MCF 10A (cell line): Measurements from ENCODE around the gene FAM209A. TPM values are rescaled to one million over a fixed set of nuclear protein-coding genes. Genes with fewer than 3 reads are reported as not detected.

ENCODE experiments used
- BruUV-seq: library from RNA; stranded (reverse); fragments of 400-500 nt; replicated peaks from 2 replicates; lab custom pipeline; 2021; lab: Mats Ljungman, UMichigan
- CTCF ChIA-PET: fragments of 300-600 bp; sonication (Branson Sonifier 250); formaldehyde crosslinking; extraction: SDS; loops from one replicate; lab custom pipeline; 2021; ENCODE audit warnings: antibody characterized with exemption, inconsistent platforms; lab: Yijun Ruan, JAX
- POLR2A ChIA-PET: fragments of 300-600, 350-650 bp; sonication (Branson Sonifier 250); formaldehyde crosslinking; extraction: SDS; loops from one replicate; lab custom pipeline; 2020; ENCODE audit warnings: antibody characterized with exemption, inconsistent platforms; lab: Yijun Ruan, JAX
- DNase-seq: peaks from one replicate; pipeline ENCODE4 v3.0.0-alpha.2; 2018; ENCODE audit not compliant: unreplicated experiment
- H3K27ac Mint-ChIP-seq: one replicate; pipeline ENCODE4 v1.8.0; 2022; ENCODE audit warnings: mild to moderate bottlenecking, low read depth, mixed read lengths; ENCODE audit not compliant: unreplicated experiment
- H3K27me3 Mint-ChIP-seq: one replicate; pipeline ENCODE4 v1.8.0; 2022; ENCODE audit warnings: mixed read lengths; ENCODE audit not compliant: insufficient read depth, unreplicated experiment
- H3K36me3 Mint-ChIP-seq: one replicate; pipeline ENCODE4 v1.8.0; 2022; ENCODE audit warnings: mild to moderate bottlenecking, moderate library complexity, mixed read lengths; ENCODE audit not compliant: insufficient read depth, unreplicated experiment
- H3K4me1 Mint-ChIP-seq: one replicate; pipeline ENCODE4 v1.8.0; 2022; ENCODE audit warnings: mixed read lengths; ENCODE audit not compliant: insufficient read depth, unreplicated experiment
- H3K4me3 Mint-ChIP-seq: one replicate; pipeline ENCODE4 v1.8.0; 2022; ENCODE audit warnings: mild to moderate bottlenecking, moderate library complexity, mixed read lengths; ENCODE audit not compliant: unreplicated experiment
- H3K9me3 Mint-ChIP-seq: one replicate; pipeline ENCODE4 v1.8.0; 2022; ENCODE audit warnings: mixed read lengths; ENCODE audit not compliant: unreplicated experiment
- intact Hi-C: fragments of 100-400 bp; cut with micrococcal nuclease; formaldehyde crosslinking; loops from 2 replicates; pipeline ENCODE4 v1.14.1; 2022
- total RNA-seq: library from RNA; stranded (reverse); gene quantifications from 2 replicates; pipeline ENCODE4 v1.2.3, GENCODE V29; 2022
- TF ChIP-seq, protein P1 (sequence below): fragments of 200-600 bp; IDR thresholded peaks from one replicate; pipeline ENCODE4 v1.8.0; 2022; ENCODE audit warnings: antibody characterized with exemption, mild to moderate bottlenecking; ENCODE audit not compliant: unreplicated experiment

The FAM209A gene
- total RNA-seq, 1 experiment from 2014 or later, result not detected

DNA sequence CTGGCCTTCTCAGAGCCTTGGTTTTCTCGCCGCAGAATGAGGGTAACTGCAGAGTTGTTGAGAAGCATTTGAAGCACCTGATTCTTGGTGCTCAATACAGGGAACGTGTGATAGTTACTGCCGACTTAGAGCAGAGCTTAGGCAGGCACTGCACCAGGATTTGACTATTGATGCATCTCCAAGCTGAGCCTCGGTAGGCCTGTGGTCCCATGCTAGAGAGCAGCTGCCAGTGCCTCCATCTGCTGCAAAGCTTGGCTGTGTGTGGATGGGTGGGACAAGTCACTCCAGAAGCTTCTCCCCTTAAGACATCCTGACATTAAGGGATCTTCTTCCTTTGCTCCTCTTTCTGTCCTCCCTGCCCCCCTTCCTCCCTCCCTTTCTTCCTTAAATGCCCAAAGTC lies 49.4 kb downstream of the FAM209A start:
- ChIA-PET POLR2A (interaction anchor here (0.9 to 5.1 kb wide), 9 partner anchors 8 to 420 kb away, joined by 3 to 48 read pairs (median 6); partner anchors contain the start of genes AURKA and CSTF1), CTCF (interaction anchor here (0.5 to 11.0 kb wide), 8 partner anchors 16 to 61 kb away, joined by 3 to 301 read pairs (median 4); no protein-coding TSS in a partner anchor)
- peak overlapping the region; percentile 71 for H3K27ac Mint-ChIP-seq
- no peak overlapping the region for H3K4me3 Mint-ChIP-seq
- H3K36me3 Mint-ChIP-seq, result no peaks in the 10 kb centered on the region
- no peaks in the 10 kb centered on the region for H3K9me3 Mint-ChIP-seq
- peaks cover 18% of the 10 kb centered on the region for H3K4me1 Mint-ChIP-seq
- TF ChIP-seq, protein P1, sequence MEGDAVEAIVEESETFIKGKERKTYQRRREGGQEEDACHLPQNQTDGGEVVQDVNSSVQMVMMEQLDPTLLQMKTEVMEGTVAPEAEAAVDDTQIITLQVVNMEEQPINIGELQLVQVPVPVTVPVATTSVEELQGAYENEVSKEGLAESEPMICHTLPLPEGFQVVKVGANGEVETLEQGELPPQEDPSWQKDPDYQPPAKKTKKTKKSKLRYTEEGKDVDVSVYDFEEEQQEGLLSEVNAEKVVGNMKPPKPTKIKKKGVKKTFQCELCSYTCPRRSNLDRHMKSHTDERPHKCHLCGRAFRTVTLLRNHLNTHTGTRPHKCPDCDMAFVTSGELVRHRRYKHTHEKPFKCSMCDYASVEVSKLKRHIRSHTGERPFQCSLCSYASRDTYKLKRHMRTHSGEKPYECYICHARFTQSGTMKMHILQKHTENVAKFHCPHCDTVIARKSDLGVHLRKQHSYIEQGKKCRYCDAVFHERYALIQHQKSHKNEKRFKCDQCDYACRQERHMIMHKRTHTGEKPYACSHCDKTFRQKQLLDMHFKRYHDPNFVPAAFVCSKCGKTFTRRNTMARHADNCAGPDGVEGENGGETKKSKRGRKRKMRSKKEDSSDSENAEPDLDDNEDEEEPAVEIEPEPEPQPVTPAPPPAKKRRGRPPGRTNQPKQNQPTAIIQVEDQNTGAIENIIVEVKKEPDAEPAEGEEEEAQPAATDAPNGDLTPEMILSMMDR, result no peak
- no peak for DNase-seq
- BruUV-seq, result no TSS peak
- intact Hi-C loops, result no loop called here
- H3K27me3 Mint-ChIP-seq, result no peaks in the 10 kb centered on the region

GRCh38 chr20:56574531-56575142 lies 50.1 kb downstream of the FAM209A start:
- BruUV-seq, result no TSS peak
- CTCF ChIA-PET, result interaction anchor here (0.5 to 11.0 kb wide), 10 partner anchors 17 to 352 kb away, joined by 3 to 301 read pairs (median 4); partner anchors contain the start of genes AURKA and CSTF1

GRCh38 chr20:56575157-56575556 lies 50.6 kb downstream of the FAM209A start:
- peak overlapping the region; percentile 71 for H3K27ac Mint-ChIP-seq
- no peaks in the 10 kb centered on the region for H3K36me3 Mint-ChIP-seq
- CTCF ChIA-PET, result interaction anchor here (0.7 to 11.0 kb wide), 11 partner anchors 12 to 486 kb away, joined by 3 to 301 read pairs (median 3); partner anchors contain the start of genes AURKA and CSTF1
- DNase-seq, result no peak
- TF ChIP-seq, protein P1, result no peak
- no peaks in the 10 kb centered on the region for H3K9me3 Mint-ChIP-seq
- no TSS peak for BruUV-seq
- intact Hi-C loops, result loop anchor here (5.0 kb wide), 1 partner anchor 388 kb away; no protein-coding TSS in a partner anchor
- POLR2A ChIA-PET, result interaction anchor here (0.6 to 5.1 kb wide), 8 partner anchors 9 to 420 kb away, joined by 3 to 48 read pairs (median 5); no protein-coding TSS in a partner anchor
- no peak overlapping the region for H3K4me3 Mint-ChIP-seq
- no peaks in the 10 kb centered on the region for H3K27me3 Mint-ChIP-seq
- peaks cover 18% of the 10 kb centered on the region for H3K4me1 Mint-ChIP-seq

More at GRCh38 chr20:56574531-56575142, 50.1 kb downstream of the FAM209A start:
- H3K4me1 Mint-ChIP-seq, result peaks cover 18% of the 10 kb centered on the region
- H3K36me3 Mint-ChIP-seq, result no peaks in the 10 kb centered on the region
- H3K4me3 Mint-ChIP-seq, result no peak overlapping the region
- DNase-seq, result peak; percentile 92
- TF ChIP-seq, protein P1, result no peak
- H3K27me3 Mint-ChIP-seq, result no peaks in the 10 kb centered on the region
- intact Hi-C loops, result loop anchor here (5.0 kb wide), 1 partner anchor 387 kb away; no protein-coding TSS in a partner anchor
- no peaks in the 10 kb centered on the region for H3K9me3 Mint-ChIP-seq
- POLR2A ChIA-PET, result interaction anchor here (0.6 to 5.1 kb wide), 12 partner anchors 9 to 420 kb away, joined by 3 to 48 read pairs (median 4); partner anchors contain the start of genes AURKA and CSTF1
- H3K27ac Mint-ChIP-seq, result peak overlapping the region; percentile 71

Other genes with a start within 250 kb of the FAM209A start
- gene FAM210B, start 165.8 kb upstream of the FAM209A start, total RNA-seq, result 37.7 and 38.2 TPM in 2 replicates
- gene AURKA, start 132.5 kb upstream of the FAM209A start, total RNA-seq, result 65.8 and 75.3 TPM in 2 replicates
- 30.1 and 35.1 TPM in 2 replicates for gene CSTF1, start 132.1 kb upstream of the FAM209A start, total RNA-seq
- not detected in 2 replicates for gene CASS4, start 112.5 kb upstream of the FAM209A start, total RNA-seq
- 66.4 and 72.8 TPM in 2 replicates for gene RTF2, start 56.1 kb upstream of the FAM209A start, total RNA-seq
- gene FAM209B, start 8.5 kb downstream of the FAM209A start, total RNA-seq, result not detected in 2 replicates
- gene TFAP2C, start 104.6 kb downstream of the FAM209A start, total RNA-seq, result 13.2 and 14.9 TPM in 2 replicates